IPS DF 6.9 (cell line): ENCODE measurements around the gene HSPA4L.

Source experiments
- DNase-seq: peaks from one replicate; pipeline ENCODE4 v3.0.0-alpha.2; 2013; ENCODE audit warnings: low read depth, low spot score
- H3K27ac ChIP-seq: one replicate; pipeline ENCODE4 v1.5.1; 2013; ENCODE audit warnings: low read length, control low read depth
- H3K27me3 ChIP-seq: 2 replicates; pipeline ENCODE4 v1.6.1; 2013; ENCODE audit warnings: mild to moderate bottlenecking, low read length; ENCODE audit not compliant: control insufficient read depth, insufficient read depth
- H3K36me3 ChIP-seq: 2 replicates; pipeline ENCODE4 v1.6.1; 2013; ENCODE audit warnings: low read length; ENCODE audit not compliant: control insufficient read depth, insufficient read depth
- H3K4me1 ChIP-seq: 2 replicates; pipeline ENCODE4 v1.6.1; 2013; ENCODE audit warnings: low read length; ENCODE audit not compliant: control insufficient read depth, insufficient read depth
- H3K4me3 ChIP-seq: 2 replicates; pipeline ENCODE4 v1.5.1; 2013; ENCODE audit warnings: mild to moderate bottlenecking, low read length
- H3K9me3 ChIP-seq: 2 replicates; pipeline ENCODE4 v1.6.1; 2013; ENCODE audit warnings: low read length, inconsistent platforms; ENCODE audit not compliant: control insufficient read depth, insufficient read depth
- WGBS: extraction: QIAGEN DNeasy Blood & Tissue Kit; methylation state at CpG from one replicate; pipeline ENCODE4 v1.1.7; 2013; ENCODE audit warnings: mixed read lengths, missing lambda C conversion rate; ENCODE audit not compliant: insufficient read length, insufficient coverage; 5-methylcytosine and 5-hydroxymethylcytosine counted together

HSPA4L gene

DNA sequence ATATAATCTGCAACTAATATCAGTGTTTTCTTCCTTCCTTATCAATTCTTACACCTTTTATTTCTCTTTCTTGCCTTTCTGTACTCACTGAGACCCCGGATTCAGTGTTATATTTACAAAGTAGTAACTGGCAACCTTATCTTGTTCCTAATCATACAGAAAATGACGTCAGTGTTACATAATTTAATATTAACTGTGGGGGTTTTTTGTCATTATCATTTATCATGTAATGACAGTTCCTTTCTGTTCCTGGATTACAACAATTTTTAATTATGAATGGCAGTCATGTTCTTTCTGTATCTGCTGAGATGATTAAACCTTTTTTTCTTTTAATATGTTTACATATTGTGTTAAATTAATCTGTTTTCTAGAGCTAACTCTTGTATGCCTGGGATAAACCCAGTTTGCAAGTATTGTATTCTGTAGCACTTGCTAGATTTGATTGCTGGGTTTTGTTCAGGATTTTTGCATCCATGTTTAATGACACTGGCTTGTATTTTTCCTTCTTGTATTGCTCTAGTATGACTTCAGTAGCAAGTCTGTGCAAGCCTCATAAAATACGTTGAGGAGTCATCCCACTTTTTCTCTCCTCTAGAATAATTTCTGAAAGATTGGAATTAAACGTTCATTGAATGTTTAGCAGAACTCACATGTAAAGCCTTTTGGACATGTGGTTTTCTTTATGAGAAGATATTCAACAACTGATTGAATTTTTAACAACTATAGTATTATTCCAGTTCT is 10.4 kb upstream of the HSPA4L start:
- Histone ChIP-seq H3K27me3 (no peaks in the 10 kb centered on the region), H3K36me3 (no peaks in the 10 kb centered on the region), H3K4me3 (no peak overlapping the region), H3K27ac (no peak overlapping the region), H3K9me3 (no peaks in the 10 kb centered on the region), H3K4me1 (no peaks in the 10 kb centered on the region)
- no CpG with 5 or more reads among the region's 4 CpGs for WGBS
- DNase-seq = no peak

- H3K9me3 ChIP-seq = no peaks in the 10 kb centered on the region
- H3K36me3 ChIP-seq = no peaks in the 10 kb centered on the region
- no peaks in the 10 kb centered on the region for H3K4me1 ChIP-seq
- DNase-seq = no peak
- WGBS = no CpG with 5 or more reads among the region's 10 CpGs
- no peaks in the 10 kb centered on the region; the same call in 1 of the 2 replicates for H3K27me3 ChIP-seq
- no peak overlapping the region for H3K4me3 ChIP-seq
- H3K27ac ChIP-seq = no peak overlapping the region
Measured at GRCh38 chr4:127772769-127773671, 9.1 kb upstream of the HSPA4L start.

DNA sequence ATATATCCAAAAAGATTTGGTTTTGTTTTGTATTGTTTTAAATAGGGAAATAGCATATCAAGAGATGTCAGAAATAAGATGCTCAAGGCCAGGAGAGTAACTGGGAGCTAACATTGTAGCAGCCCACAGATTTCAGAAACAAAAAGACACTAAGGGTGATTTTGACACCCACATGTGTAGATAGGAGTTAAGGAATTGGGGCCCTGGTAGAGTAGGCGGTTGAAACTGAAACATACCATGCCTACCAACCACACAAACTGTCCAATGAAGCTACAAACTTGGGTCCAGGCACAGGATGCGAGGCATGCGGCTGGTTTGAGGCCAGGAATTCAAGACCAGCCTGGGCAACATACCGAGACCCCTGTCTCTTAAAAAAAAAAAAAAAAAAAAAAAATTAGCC is 6.3 kb upstream of the HSPA4L start:
- no peak overlapping the region for H3K4me3 ChIP-seq
- H3K4me1 ChIP-seq = no peaks in the 10 kb centered on the region
- H3K36me3 ChIP-seq = no peaks in the 10 kb centered on the region
- no peak for DNase-seq
- no CpG with 5 or more reads among the region's 4 CpGs for WGBS
- no peaks in the 10 kb centered on the region; the same call in 1 of the 2 replicates for H3K27me3 ChIP-seq
- H3K27ac ChIP-seq = no peak overlapping the region
- H3K9me3 ChIP-seq = no peaks in the 10 kb centered on the region

DNA sequence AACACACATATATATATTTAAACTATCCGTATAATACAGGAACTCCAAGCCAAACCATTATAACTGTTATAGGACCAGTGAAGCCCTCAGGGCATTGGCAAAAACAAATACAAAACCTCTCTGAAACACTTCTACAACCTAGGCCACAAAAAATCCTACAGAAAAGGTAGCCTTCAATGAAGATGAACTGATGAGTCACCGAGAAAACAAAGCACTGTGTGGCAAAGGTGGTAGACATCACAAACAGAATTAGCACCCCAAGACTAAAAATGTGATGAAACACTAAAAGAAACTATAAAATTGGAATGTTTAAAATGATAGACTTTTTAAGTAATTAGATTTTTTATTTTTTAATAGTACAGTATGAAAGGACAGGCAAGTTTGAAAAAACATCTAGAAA is 5.5 kb upstream of the HSPA4L start:
- no CpG with 5 or more reads among the region's 2 CpGs for WGBS
- Histone ChIP-seq H3K27me3 (peaks cover 3% of the 10 kb centered on the region; the same call in 1 of the 2 replicates), H3K9me3 (no peaks in the 10 kb centered on the region), H3K27ac (no peak overlapping the region), H3K4me3 (no peak overlapping the region), H3K36me3 (no peaks in the 10 kb centered on the region), H3K4me1 (no peaks in the 10 kb centered on the region)
- DNase-seq = no peak

DNA sequence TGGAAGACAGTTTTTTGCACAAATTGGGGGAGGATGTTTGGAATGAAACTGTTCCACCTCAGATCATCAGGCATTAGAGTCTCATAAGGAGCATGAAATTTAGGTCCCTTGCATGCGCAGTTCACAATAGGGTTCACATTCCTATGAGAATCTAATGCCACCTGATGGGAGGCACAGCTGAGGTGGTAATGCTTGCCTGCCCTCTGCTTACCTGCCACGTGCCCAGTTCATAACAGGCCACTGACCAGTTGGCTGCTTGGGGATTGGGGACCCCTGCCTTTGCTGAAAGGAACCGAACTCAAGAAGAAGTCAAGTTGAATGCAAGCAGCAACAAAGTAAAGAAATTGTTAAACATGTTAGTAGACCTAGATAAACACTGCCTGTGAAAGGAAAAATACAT is 4.6 kb upstream of the HSPA4L start:
- H3K27ac ChIP-seq = no peak overlapping the region
- no peaks in the 10 kb centered on the region for H3K36me3 ChIP-seq
- no CpG with 5 or more reads among the region's 3 CpGs for WGBS
- H3K4me1 ChIP-seq = no peaks in the 10 kb centered on the region
- no peak for DNase-seq
- H3K4me3 ChIP-seq = no peak overlapping the region
- peaks cover 3% of the 10 kb centered on the region; the same call in 1 of the 2 replicates for H3K27me3 ChIP-seq
- H3K9me3 ChIP-seq = no peaks in the 10 kb centered on the region

DNA sequence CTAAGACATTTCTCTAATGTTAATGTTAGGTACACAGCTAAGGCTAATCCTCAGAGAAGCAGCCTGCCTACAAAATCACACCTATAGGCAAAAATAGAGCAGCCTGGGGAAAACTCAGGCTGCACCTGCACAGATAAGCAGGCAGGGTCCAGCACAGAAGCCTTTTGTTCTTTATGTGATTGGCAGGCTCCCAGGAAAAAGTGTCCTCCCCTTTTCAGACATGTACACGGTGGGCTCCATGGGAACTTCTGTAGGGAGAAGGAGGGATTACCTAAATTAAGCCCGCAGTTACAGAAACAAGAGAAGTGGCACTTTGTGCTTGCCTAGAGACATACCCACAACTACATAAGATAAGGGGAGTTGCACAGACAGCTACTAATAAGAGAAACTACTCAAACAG is 4.0 kb upstream of the HSPA4L start:
- DNase-seq = no peak
- H3K9me3 ChIP-seq = no peaks in the 10 kb centered on the region
- no CpG with 5 or more reads among the region's 2 CpGs for WGBS
- H3K4me1 ChIP-seq = no peaks in the 10 kb centered on the region
- no peak overlapping the region for H3K4me3 ChIP-seq
- no peak overlapping the region for H3K27ac ChIP-seq
- H3K27me3 ChIP-seq = peaks cover 7% of the 10 kb centered on the region; the same call in 1 of the 2 replicates
- no peaks in the 10 kb centered on the region for H3K36me3 ChIP-seq

- Histone ChIP-seq H3K4me3 (no peak overlapping the region), H3K9me3 (no peaks in the 10 kb centered on the region), H3K4me1 (0 out of 2 replicates have a peak, but pooled peaks cover 2% of the 10 kb centered on the region), H3K27ac (no peak overlapping the region), H3K27me3 (peaks cover 8% of the 10 kb centered on the region; the same call in 1 of the 2 replicates), H3K36me3 (no peaks in the 10 kb centered on the region)
- WGBS = no CpG with 5 or more reads among the region's 12 CpGs
- DNase-seq = no peak
Measured at GRCh38 chr4:127780598-127780997, 1.5 kb upstream of the HSPA4L start.

GRCh38 chr4:127781300-127782024 is 660 bp upstream of the HSPA4L start:
- peak overlapping the region; percentile 40; the same call in 1 of the 2 replicates for H3K4me3 ChIP-seq
- no peaks in the 10 kb centered on the region for H3K9me3 ChIP-seq
- H3K27me3 ChIP-seq = peaks cover 8% of the 10 kb centered on the region; the same call in 1 of the 2 replicates
- 0 out of 2 replicates have a peak, but pooled peaks cover 2% of the 10 kb centered on the region for H3K4me1 ChIP-seq
- no CpG with 5 or more reads among the region's 43 CpGs for WGBS
- H3K27ac ChIP-seq = no peak overlapping the region
- no peak for DNase-seq
- H3K36me3 ChIP-seq = no peaks in the 10 kb centered on the region

- H3K36me3 ChIP-seq = no peaks in the 10 kb centered on the region
- no peak overlapping the region for H3K27ac ChIP-seq
- 0 out of 2 replicates have a peak, but pooled peaks cover 2% of the 10 kb centered on the region for H3K4me1 ChIP-seq
- DNase-seq = peak; percentile 54
- peak overlapping the region; percentile 40; the same call in 1 of the 2 replicates for H3K4me3 ChIP-seq
- peaks cover 8% of the 10 kb centered on the region; the same call in 1 of the 2 replicates for H3K27me3 ChIP-seq
- no peaks in the 10 kb centered on the region for H3K9me3 ChIP-seq
- WGBS = no CpG with 5 or more reads among the region's 30 CpGs
Measured at GRCh38 chr4:127782025-127782274, 172 bp upstream of the HSPA4L start.
